HG03066 (cell line): ENCODE results near the gene MS4A2.
"Not testable (repeated sequence)": the region's sequence is repeated elsewhere in the genome, so short reads cannot be mapped to it uniquely, and the experiment has no call there.

ENCODE experiments used
- ATAC-seq: cut with Tn5 transposase; IDR thresholded peaks from one replicate; pipeline ENCODE4 v1.9.1; 2021; ENCODE audit warnings: low read depth; ENCODE audit not compliant: unreplicated experiment

The MS4A2 gene

DNA sequence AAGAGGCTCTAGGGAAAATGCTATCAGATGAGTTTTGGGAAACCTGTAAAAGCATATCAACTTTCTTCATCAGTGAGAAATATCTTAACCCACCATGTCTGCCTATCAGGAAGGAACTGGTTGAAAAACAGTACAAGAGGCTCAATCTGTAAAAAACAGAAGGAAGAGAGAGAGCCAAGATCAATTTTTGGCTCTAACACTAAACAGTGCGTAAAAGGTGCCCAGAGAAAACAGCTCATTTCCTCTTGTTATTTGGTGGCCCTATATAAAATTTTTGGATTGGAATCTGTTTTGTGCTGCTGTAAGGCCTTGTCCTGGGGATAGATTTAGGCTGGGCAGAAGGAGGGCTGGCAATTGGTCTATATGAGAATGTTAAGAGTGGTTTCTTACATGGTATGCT lies 12.1 kb downstream of the MS4A2 start:
- ATAC-seq = no peak

- ATAC-seq = not testable (repeated sequence)
Observed at GRCh38 chr11:60101368-60101767, 12.9 kb downstream of the MS4A2 start.

- not testable (repeated sequence) for ATAC-seq
Observed at GRCh38 chr11:60104471-60105115, 16.1 kb downstream of the MS4A2 start.

- not testable (repeated sequence) for ATAC-seq
Observed at GRCh38 chr11:60108631-60109030, 20.2 kb downstream of the MS4A2 start.

GRCh38 chr11:60111793-60112192 lies 23.3 kb downstream of the MS4A2 start:
- ATAC-seq = no peak

- no peak for ATAC-seq
Observed at GRCh38 chr11:60116996-60117790, 28.7 kb downstream of the MS4A2 start.

GRCh38 chr11:60118338-60118737 lies 29.9 kb downstream of the MS4A2 start:
- no peak for ATAC-seq

DNA sequence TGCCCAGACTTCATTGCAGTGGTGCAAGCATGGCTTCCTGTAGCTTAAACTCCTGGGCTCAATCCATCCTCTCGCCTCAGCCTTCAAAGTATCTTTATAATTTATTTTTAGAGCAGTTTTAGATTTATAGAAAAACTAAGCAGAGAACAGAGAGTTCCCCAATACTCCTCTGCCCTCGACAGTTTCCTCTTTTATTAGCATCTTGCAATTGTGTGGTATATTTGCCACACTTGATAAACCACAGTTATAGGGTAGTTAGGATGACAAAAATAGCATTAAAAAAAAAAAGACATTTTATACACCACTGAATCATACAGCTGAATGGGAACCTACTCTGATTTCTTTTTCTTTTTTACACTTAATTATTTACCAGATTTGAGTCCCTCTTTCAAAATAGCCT lies 31.2 kb downstream of the MS4A2 start:
- no peak for ATAC-seq

DNA sequence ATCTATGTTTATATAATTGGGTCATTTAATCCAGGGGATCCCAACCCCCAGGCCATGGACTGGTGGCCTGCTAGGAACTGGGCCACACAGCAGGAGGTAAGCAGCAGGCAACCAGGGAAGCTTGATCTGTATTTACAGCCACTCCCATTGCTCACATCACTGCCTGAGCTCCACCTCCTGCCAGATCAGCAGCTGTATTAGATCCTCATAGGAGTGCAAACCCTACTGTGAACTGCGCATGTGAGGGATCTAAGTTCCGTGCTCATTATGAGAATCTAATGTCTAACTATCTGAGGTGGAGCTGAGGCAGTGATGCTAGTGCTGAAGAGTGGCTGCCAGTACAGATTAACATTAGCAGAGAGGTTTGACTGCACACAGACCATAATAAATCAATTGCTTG lies 32.8 kb downstream of the MS4A2 start:
- no peak for ATAC-seq

DNA sequence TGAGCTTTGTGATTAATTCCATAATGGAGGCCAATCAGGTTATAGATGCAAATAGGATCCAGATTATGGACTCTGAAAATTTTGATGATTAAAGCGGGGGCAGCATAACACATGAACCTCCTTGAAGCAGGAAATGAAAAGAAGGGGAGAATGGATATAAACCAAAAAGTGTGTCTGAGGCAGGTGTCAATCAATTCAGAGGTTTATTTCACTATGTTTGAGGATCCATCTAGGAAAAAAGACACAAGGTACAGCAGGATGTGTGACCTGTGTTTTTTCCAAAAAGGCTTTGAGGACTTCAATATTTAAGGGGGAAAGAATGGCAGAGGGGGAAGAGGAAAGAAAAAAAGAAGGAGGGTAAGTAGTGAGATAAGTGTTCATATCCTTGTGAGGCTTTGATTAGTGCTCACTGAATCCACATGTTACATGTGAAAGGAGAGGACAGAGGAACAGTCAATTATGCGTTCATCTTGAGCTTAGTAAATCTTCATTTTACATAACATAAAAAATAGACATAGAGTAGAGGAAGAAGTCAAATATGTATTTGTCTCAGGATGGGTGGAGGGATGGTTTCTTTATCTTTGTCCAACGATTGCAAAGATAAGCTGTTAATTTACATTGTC lies 34.1 kb downstream of the MS4A2 start:
- no peak for ATAC-seq

DNA sequence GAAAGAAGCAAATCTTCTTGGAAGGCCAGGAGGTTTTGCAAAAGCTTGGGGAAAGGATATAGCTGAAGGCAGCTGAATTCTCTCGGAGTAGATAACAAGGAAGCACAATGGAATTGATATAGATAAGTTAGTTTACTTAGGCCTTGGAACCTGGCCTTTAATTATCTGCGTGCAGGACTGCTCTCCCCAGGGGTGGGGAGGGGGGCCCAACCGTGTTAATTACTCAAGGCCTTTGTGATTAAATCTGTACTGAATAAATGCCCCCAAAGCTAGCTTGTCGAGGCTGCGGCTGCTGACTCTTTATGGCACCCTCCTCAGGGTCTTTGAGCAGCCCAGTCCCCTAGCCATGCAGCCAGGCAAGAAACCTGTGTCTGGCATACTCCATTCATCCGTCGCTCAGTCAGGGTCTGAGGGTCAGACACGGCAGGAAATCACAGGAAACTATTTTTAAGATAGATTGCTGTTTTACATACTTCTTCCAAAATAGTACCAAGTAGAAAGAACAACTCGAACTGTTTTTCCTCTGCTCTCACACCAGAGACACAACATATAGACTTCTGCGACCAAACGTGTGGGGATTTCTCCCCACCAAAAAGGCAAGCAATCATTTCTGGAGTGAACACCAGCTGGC lies 36.5 kb downstream of the MS4A2 start:
- ATAC-seq = no peak

- ATAC-seq = no peak
Observed at GRCh38 chr11:60125956-60126585, 37.6 kb downstream of the MS4A2 start.

DNA sequence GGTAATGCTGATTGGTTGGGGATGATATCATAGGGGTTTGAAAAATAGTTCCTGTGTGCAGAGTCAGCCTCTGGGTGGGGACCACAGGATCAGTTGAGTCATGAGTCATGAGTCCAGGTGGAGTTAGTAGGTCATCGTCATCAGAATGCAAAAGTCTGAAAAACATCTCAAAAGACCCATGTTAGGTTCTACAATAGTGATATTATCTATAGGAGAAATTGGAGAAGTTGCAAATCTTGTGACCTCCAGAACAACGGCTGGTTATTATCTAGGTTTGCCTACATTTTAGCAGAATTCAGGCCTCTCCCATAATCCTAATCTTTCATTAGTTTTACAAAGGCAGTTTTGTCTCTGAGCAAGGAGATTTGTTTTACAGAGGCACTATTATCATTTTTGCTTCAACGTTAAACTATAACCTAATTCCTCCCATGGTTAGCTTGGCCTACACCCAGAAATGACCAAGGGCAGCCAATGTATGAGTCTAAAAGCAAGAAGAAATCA lies 38.9 kb downstream of the MS4A2 start:
- no peak for ATAC-seq

DNA sequence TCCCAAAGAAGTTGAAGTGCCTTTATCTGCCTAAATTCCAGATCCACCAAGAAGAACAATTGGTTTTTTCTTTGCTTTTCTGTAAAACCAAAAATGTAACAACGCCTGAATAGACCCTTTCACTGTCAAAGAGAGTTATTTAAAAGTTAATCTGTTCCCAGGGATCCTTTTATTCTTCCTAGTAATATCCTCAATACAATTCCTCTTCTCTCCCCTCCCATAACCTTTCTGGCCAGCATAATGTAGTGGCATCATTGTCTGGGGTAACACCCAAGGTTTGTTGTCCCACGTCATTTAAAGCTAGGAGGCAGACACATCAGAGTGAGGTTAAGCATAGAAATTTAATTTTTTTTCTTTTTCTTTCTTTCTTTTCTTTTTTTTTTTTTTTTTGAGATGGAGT lies 39.9 kb downstream of the MS4A2 start:
- ATAC-seq = no peak

GRCh38 chr11:60128866-60129265 lies 40.4 kb downstream of the MS4A2 start:
- not testable (repeated sequence) for ATAC-seq

GRCh38 chr11:60129853-60130252 lies 41.4 kb downstream of the MS4A2 start:
- ATAC-seq = no peak

DNA sequence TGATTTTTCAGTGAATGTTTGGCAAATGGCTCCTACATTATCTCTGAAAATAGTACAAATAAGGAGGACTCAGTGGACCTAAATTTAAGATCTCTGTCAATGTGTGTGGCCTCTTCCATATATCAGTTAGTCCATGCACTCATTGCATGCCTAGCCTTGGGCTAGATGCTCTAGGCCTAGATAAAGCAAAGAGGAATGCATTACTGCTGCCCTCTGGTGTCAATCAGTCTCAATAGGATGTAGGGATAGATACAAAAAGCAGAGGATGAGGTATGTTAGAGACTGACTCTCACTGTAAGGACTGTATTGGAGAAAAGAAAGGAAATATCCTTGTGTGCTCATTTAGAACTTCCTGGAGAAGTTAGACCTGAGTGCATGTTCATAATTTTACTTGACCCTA lies 42.0 kb downstream of the MS4A2 start:
- ATAC-seq = no peak

- no peak for ATAC-seq
Observed at GRCh38 chr11:60131912-60132311, 43.4 kb downstream of the MS4A2 start.

GRCh38 chr11:60133917-60134316 lies 45.5 kb downstream of the MS4A2 start:
- ATAC-seq = no peak

DNA sequence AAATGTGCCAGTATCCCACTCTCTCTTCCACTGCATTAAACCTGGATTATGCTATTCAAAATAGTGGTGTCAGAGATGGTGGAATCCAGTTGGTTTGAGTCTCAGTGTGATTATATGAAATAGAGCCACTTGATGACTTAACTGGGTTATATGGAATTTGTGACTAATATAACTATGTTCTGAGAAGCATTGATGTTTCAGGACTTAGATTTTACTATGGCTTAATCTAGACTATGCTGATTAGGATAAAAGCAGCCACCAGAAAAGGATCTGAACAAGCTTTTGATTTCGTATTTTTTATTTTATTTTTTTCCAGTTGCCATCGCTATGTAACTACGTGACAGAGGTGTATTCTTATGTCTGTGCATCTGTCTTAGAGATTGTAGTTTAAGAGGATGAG lies 55.3 kb downstream of the MS4A2 start:
- ATAC-seq = no peak

DNA sequence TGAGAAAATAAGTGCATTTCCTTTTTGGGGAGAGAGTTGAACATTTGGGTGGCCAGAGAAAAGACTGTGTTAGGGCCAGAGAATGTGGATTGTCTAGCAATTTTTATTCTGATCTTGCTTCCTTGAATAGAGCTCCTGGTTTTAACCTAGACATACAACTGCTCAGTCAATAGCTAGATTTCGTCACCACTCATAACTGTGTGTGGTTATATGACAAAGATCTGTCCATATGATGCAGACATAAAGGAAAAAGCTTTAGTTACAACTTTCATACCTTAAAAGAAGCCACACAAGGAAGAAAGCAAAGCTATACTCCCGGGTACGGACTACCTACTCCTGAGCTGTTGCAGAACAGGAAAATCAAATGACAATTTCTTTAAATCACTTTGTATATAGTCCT lies 57.2 kb downstream of the MS4A2 start:
- ATAC-seq = no peak
